ENCODE results near the gene ESR1.

ESR1 gene

GRCh38 chr6:151807513-151808370 is at the start of gene ESR1:
TSS of gene ESR1 (plus strand) at chr6:151807682. CDS start at chr6:151807913, 231 bp downstream.
- no peak for DNase-seq (ENCODE audit: low read depth)

- DNase-seq (ENCODE audit: low read depth) = no peak
Observed at GRCh38 chr6:151760486-151760885, 47.0 kb upstream of the ESR1 start.

GRCh38 chr6:151761851-151762250 is 45.6 kb upstream of the ESR1 start:
- DNase-seq (ENCODE audit: low read depth) = no peak

GRCh38 chr6:151762817-151763216 is 44.7 kb upstream of the ESR1 start:
- DNase-seq (ENCODE audit: low read depth) = no peak

GRCh38 chr6:151763303-151763702 is 44.2 kb upstream of the ESR1 start:
- DNase-seq (ENCODE audit: low read depth) = no peak

GRCh38 chr6:151763938-151764680 is 43.4 kb upstream of the ESR1 start:
- DNase-seq (ENCODE audit: low read depth) = no peak

GRCh38 chr6:151765444-151765886 is 42.0 kb upstream of the ESR1 start:
- DNase-seq (ENCODE audit: low read depth) = no peak

- DNase-seq (ENCODE audit: low read depth) = no peak
Observed at GRCh38 chr6:151772446-151772845, 35.0 kb upstream of the ESR1 start.

GRCh38 chr6:151773382-151773781 is 34.1 kb upstream of the ESR1 start:
- no peak for DNase-seq (ENCODE audit: low read depth)

- DNase-seq (ENCODE audit: low read depth) = no peak
Observed at GRCh38 chr6:151782560-151782959, 24.9 kb upstream of the ESR1 start.

- DNase-seq (ENCODE audit: low read depth) = no peak
Observed at GRCh38 chr6:151783692-151784091, 23.8 kb upstream of the ESR1 start.

GRCh38 chr6:151784441-151785214 is 22.9 kb upstream of the ESR1 start:
- DNase-seq (ENCODE audit: low read depth) = no peak

- no peak for DNase-seq (ENCODE audit: low read depth)
Observed at GRCh38 chr6:151796842-151797530, 10.5 kb upstream of the ESR1 start.

- no peak for DNase-seq (ENCODE audit: low read depth)
Observed at GRCh38 chr6:151803743-151804142, 3.7 kb upstream of the ESR1 start.

- no peak for DNase-seq (ENCODE audit: low read depth)
Observed at GRCh38 chr6:151804585-151805285, 2.7 kb upstream of the ESR1 start.

GRCh38 chr6:151805286-151805840 is 2.1 kb upstream of the ESR1 start:
- no peak for DNase-seq (ENCODE audit: low read depth)

GRCh38 chr6:151806757-151807512 is 547 bp upstream of the ESR1 start:
- DNase-seq (ENCODE audit: low read depth) = no peak

GRCh38 chr6:151808371-151809241 is 1.1 kb downstream of the ESR1 start:
- DNase-seq (ENCODE audit: low read depth) = no peak

GRCh38 chr6:151811081-151811480 is 3.6 kb downstream of the ESR1 start:
- no peak for DNase-seq (ENCODE audit: low read depth)

Data from stimulated activated CD8-positive, alpha-beta memory T cell treated with anti-CD3 and anti-CD28 coated beads, Interleukin-15, amount 100 ng/mL, for 1 hour (primary cell).